GM18867 (cell line): Measurements from ENCODE around the gene CRISPLD2.

Source experiments
- ATAC-seq: cut with Tn5 transposase; IDR thresholded peaks from one replicate; pipeline ENCODE4 v1.9.1; 2021; ENCODE audit warnings: mild to moderate bottlenecking, moderate library complexity; ENCODE audit not compliant: unreplicated experiment

CRISPLD2 gene

GRCh38 chr16:84881702-84882521 is 62.1 kb downstream of the CRISPLD2 start:
- ATAC-seq, result no peak

GRCh38 chr16:84883301-84883700 is 63.5 kb downstream of the CRISPLD2 start:
- ATAC-seq, result no peak

DNA sequence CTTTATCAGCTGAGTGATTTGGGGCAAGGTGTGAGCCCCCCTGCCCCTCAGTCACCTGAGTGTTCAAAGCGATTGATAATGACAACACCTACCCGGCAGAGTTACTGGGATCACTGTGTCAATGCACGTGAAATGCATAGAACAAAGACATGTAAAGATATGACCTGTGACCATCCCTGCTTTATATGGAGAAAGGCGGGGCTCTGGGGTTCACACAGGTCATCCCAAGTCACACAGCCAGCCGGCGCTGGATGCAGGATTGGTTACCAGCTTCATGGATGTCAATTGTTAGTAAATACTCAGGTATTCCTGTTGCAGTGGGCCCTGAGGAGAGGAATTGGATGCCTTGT is 64.4 kb downstream of the CRISPLD2 start:
- ATAC-seq, result no peak

GRCh38 chr16:84884596-84885341 is 65.0 kb downstream of the CRISPLD2 start:
- no peak for ATAC-seq

DNA sequence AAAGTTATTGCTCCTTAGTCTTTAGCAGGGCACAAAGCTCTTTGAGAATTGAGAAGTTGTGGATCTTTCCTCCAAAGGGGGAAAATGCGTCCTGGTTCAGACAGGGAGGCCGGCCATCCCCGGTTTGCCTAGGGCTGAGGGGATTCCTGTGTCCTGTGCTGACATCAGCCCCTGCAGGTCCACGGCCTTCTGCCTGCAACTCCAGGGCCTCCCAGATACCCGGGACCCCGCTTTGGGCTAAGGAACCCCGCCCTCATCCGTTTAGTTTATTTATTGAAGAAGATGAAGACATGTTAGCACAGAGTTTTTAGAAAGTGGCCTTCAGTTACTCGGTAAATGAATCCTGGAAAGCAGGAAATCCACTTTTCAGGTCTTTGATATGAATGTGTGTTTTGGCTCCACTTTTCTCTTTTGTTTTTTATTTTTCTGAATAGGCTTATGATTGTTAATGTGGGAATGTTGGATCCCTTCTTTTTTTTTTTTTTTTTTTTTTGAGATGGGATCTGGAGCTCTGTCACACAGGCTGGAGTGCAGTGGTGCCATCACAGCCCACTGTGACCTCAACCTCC is 65.6 kb downstream of the CRISPLD2 start:
- ATAC-seq, result no peak

DNA sequence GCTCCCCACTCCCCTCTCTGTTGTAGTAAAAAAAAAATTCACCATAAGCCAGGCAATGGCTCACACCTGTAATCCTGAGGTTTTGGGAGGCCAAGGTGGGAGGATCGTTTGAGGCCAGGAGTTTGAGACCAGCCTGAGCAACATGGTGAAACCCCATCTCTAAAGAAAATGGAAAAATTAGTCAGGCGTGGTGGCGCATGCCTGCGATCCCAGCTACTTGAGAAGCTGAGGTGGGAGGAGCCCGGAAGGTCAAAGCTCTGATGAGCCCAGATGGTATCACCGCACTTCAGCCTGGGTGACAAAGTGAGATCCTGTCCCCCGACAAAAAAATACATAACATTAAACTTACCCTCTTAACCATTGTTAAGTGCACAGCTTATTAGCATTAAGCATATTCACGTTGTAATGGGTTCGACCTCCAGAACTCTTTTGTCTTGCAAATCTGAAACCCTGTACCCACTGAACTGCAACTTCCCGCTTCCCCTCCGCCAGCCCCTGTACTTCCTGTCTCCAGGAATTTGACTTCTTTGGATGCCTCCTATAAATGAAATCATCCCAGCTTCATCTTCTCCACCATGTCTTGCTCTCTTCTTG is 66.8 kb downstream of the CRISPLD2 start:
- no peak for ATAC-seq

DNA sequence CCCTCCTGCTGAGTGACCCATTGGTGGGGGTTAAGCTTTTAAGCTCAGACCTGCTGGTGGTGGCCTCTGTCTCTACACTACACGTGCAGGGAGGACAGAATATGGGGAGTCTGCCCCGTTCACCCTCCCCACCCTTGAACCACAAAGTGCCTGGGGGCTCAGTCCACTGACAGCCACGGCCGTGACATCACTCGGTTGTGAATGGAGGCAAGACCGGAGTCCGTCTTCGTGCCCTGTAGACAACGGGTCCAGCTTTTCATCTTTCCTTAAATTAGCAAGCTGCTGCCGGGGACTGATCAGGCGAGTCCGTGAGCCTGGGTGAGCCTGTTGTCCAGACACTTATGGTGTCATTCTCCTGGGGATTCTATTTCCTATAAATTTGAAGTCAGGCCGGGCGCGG is 67.4 kb downstream of the CRISPLD2 start:
- ATAC-seq, result no peak

DNA sequence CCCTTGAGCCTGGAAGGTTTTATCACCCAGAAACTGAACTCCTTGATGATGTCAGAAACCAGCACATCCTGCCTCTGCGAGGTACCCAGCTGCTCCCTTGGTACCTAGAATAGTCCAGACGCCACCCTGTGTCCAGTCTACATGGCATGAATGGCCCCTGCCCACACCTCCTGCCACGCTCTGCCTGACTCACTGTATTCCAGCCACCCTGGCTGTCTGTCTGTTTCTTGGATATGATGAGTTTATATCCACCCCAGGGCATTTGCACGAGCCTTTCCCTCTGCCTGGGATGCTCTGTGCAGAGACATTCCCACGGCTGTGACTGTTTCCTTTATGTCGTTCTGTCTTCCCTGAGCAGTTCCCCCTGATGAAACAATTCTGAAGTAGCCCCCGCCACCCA is 68.7 kb downstream of the CRISPLD2 start:
- ATAC-seq, result no peak

GRCh38 chr16:84889066-84889465 is 69.3 kb downstream of the CRISPLD2 start:
- ATAC-seq, result no peak

DNA sequence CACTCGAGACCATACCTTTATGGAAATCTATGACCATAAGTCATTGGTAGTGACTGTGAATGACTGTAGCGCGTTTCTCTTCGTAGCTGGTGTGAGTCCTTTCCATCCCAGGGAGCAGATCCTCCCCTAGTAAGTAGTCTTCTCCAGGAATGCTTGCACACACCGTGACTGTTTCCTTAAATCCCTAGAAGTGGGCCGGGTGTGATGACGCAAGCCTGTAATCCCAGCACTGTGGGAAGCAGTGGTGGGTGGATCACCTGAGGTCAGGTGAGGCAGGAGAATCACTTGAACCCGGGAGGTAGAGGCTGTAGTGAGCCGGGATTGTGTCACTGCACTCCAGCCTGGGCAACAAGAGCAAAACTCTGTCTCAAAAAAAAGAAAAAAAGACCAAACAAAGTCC is 70.6 kb downstream of the CRISPLD2 start:
- no peak for ATAC-seq

DNA sequence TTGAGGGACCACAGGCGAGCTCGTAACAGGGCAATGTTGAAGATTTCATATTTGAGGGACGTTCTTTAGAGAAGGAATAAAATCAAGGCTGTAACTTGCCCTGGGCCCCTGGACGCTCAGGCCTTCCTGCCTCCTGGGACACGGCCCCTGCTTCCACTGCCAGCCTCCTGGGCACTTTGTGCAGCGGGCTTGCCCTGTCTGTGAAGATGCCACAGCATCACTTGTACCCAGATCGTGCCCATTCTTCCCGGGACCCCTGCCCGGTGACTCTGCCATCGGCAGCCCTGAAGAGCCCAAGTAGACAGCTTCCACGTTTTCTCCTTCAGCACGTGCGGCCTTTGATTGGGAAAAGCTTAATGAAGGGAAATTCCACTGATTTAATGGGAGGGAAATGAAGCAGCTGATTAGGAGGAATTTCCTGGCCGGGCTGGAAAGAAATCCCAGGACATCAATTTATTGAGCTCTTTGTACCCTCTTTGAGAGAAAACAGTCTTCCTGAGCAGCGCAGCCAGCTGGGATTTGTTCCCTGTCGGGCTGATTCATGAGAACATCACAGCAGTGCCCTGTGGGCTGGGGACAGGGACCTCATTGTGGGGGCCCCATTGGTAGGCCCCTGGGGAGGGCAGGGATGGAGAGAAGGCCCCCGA is 71.5 kb downstream of the CRISPLD2 start:
- no peak for ATAC-seq

- no peak for ATAC-seq
Observed at GRCh38 chr16:84892097-84892496, 72.3 kb downstream of the CRISPLD2 start.

DNA sequence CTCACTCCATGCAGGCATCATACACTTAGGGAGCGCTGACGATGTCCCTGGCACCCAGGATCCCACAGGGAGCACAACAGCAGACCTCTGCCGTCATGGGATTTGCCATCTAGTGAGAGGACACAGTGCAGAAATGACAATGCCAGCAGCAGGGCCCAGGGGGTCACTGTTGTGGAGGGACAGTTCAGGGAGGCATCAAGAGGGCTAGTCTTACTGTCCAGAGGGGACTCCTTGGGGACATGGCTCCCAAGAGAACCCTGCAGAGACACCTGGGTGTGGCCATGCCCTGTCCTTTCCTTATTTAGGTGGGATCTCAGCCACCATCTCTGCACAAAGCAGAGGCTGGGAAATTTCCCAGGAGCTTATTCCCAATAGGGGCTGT is 73.7 kb downstream of the CRISPLD2 start:
- ATAC-seq, result no peak

- ATAC-seq, result no peak
Observed at GRCh38 chr16:84893849-84894599, 74.2 kb downstream of the CRISPLD2 start.

DNA sequence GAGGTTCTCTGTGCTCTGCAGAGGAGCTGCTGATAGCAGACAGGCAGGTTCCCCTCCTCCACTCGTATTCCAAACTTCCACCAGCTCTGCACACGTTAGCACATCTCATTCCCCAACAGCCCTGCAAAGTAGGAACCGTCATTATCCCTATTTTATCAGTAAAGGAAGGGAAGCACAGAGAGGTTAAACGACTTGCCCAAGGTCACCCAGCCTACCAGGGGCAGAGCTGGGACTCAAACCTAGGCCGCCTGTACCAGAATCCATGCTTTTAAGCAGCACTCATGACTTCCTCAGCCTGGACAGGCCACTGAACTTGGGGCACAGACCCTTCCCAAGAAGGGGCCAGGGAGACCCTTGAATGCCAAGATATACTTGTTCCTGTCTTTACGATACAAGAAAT is 75.2 kb downstream of the CRISPLD2 start:
- ATAC-seq, result no peak

GRCh38 chr16:84896847-84897246 is 77.1 kb downstream of the CRISPLD2 start:
- ATAC-seq, result no peak

- no peak for ATAC-seq
Observed at GRCh38 chr16:84897911-84898377, 78.2 kb downstream of the CRISPLD2 start.

- ATAC-seq, result no peak
Observed at GRCh38 chr16:84898447-84898846, 78.7 kb downstream of the CRISPLD2 start.

GRCh38 chr16:84899414-84899813 is 79.6 kb downstream of the CRISPLD2 start:
- no peak for ATAC-seq

- no peak for ATAC-seq
Observed at GRCh38 chr16:84905965-84906460, 86.2 kb downstream of the CRISPLD2 start.
